H9 (cell line): ENCODE results near the gene NTSR1. TPM values are rescaled to one million over a fixed set of nuclear protein-coding genes. Genes with fewer than 3 reads are reported as not detected.

Experiments
- DNase-seq: peaks from one replicate; pipeline ENCODE4 v3.0.0-alpha.2; 2017
- H2AFZ ChIP-seq: one replicate; pipeline ENCODE4 v1.6.1; 2013; ENCODE audit warnings: mild to moderate bottlenecking, low read length, control low read depth, moderate library complexity
- H2AK5ac ChIP-seq: 2 replicates; pipeline ENCODE4 v1.6.1; 2013; ENCODE audit warnings: low read length, control low read depth, mixed read lengths; ENCODE audit not compliant: insufficient read length
- H2BK120ac ChIP-seq: one replicate; pipeline ENCODE4 v1.6.1; 2013; ENCODE audit warnings: low read depth, mild to moderate bottlenecking, low read length, control low read depth, inconsistent platforms; ENCODE audit not compliant: poor library complexity, severe bottlenecking
- H2BK12ac ChIP-seq: 2 replicates; pipeline ENCODE4 v1.6.1; 2013; ENCODE audit warnings: low read length, control low read depth, mixed read lengths, low read depth; ENCODE audit not compliant: insufficient read length
- H2BK15ac ChIP-seq: 2 replicates; pipeline ENCODE4 v1.6.1; 2013; ENCODE audit warnings: low read depth, low read length, control low read depth
- H2BK20ac ChIP-seq: one replicate; pipeline ENCODE4 v1.6.1; 2013; ENCODE audit warnings: low read depth, mild to moderate bottlenecking, low read length, control low read depth, inconsistent platforms; ENCODE audit not compliant: poor library complexity, severe bottlenecking
- H2BK5ac ChIP-seq: 2 replicates; pipeline ENCODE4 v1.6.1; 2013; ENCODE audit warnings: low read length, control low read depth, mixed read lengths; ENCODE audit not compliant: insufficient read length
- H3K14ac ChIP-seq: 2 replicates; pipeline ENCODE4 v1.6.1; 2013; ENCODE audit warnings: low read length, control low read depth; ENCODE audit not compliant: insufficient read depth
- H3K18ac ChIP-seq: 2 replicates; pipeline ENCODE4 v1.6.1; 2013; ENCODE audit warnings: low read depth, mild to moderate bottlenecking, mixed read lengths, low read length, control low read depth; ENCODE audit not compliant: insufficient read length
- H3K23ac ChIP-seq: 2 replicates; pipeline ENCODE4 v1.6.1; 2013; ENCODE audit warnings: low read length, control low read depth, mixed read lengths, low read depth; ENCODE audit not compliant: insufficient read length
- H3K23me2 ChIP-seq: 2 replicates; pipeline ENCODE4 v1.6.1; 2013; ENCODE audit warnings: low read depth, mild to moderate bottlenecking, mixed read lengths, low read length, control low read depth; ENCODE audit not compliant: insufficient read length, poor library complexity, severe bottlenecking
- H3K27ac ChIP-seq: 2 replicates; pipeline ENCODE4 v1.5.1; 2013; ENCODE audit warnings: low read length, control low read depth, mixed read lengths, low read depth; ENCODE audit not compliant: insufficient read length
- H3K27me3 ChIP-seq: 2 replicates; pipeline ENCODE4 v1.6.1; 2013; ENCODE audit warnings: low read length, control low read depth, inconsistent platforms; ENCODE audit not compliant: insufficient read depth
- H3K4ac ChIP-seq: 2 replicates; pipeline ENCODE4 v1.6.1; 2013; ENCODE audit warnings: low read depth, mild to moderate bottlenecking, control low read depth, inconsistent platforms, low read length, moderate library complexity
- H3K4me1 ChIP-seq: 2 replicates; pipeline ENCODE4 v1.6.1; 2013; ENCODE audit warnings: low read length, control low read depth, inconsistent platforms; ENCODE audit not compliant: insufficient read depth
- H3K4me2 ChIP-seq: 2 replicates; pipeline ENCODE4 v1.6.1; 2013; ENCODE audit warnings: low read length, control low read depth, mixed read lengths; ENCODE audit not compliant: insufficient read length, insufficient read depth
- H3K56ac ChIP-seq: 2 replicates; pipeline ENCODE4 v1.6.1; 2013; ENCODE audit warnings: low read depth, mild to moderate bottlenecking, mixed read lengths, low read length, control low read depth; ENCODE audit not compliant: insufficient read length
- H3K79me1 ChIP-seq: 2 replicates; pipeline ENCODE4 v1.6.1; 2013; ENCODE audit warnings: low read depth, mild to moderate bottlenecking, moderate library complexity, low read length, control low read depth, inconsistent platforms; ENCODE audit not compliant: insufficient read depth, poor library complexity, severe bottlenecking
- H3K79me2 ChIP-seq: 2 replicates; pipeline ENCODE4 v1.6.1; 2013; ENCODE audit warnings: low read length, control low read depth, inconsistent platforms; ENCODE audit not compliant: insufficient read depth
- H3K9ac ChIP-seq: 2 replicates; pipeline ENCODE4 v1.6.1; 2013; ENCODE audit warnings: low read length, control low read depth, mixed read lengths; ENCODE audit not compliant: insufficient read length; ENCODE audit errors: extremely low read depth
- H3K9me3 ChIP-seq: one replicate; pipeline ENCODE4 v1.6.1; 2013; ENCODE audit warnings: low read depth, low read length, inconsistent platforms; ENCODE audit not compliant: control insufficient read depth
- H3T11ph ChIP-seq: one replicate; pipeline ENCODE4 v1.6.1; 2013; ENCODE audit warnings: mild to moderate bottlenecking, low read length, control low read depth, inconsistent platforms
- H4K20me1 ChIP-seq: one replicate; pipeline ENCODE4 v1.6.1; 2013; ENCODE audit not compliant: control insufficient read depth, insufficient read length, insufficient read depth
- H4K5ac ChIP-seq: 2 replicates; pipeline ENCODE4 v1.6.1; 2013; ENCODE audit warnings: low read depth, mild to moderate bottlenecking, mixed read lengths, low read length, control low read depth; ENCODE audit not compliant: insufficient read length
- H4K8ac ChIP-seq: replicated peaks from 2 replicates; pipeline ENCODE4 v1.6.1; 2013; ENCODE audit warnings: low read length, control low read depth, mixed read lengths, low read depth; ENCODE audit not compliant: insufficient read length
- H4K91ac ChIP-seq: 2 replicates; pipeline ENCODE4 v1.6.1; 2013; ENCODE audit warnings: low read depth, mild to moderate bottlenecking, moderate library complexity, mixed read lengths, low read length, control low read depth; ENCODE audit not compliant: insufficient read length
- H3K27ac Mint-ChIP-seq, 3 experiments: 2 replicates in 2 of 3; 3 replicates in 1 of 3; pipeline ENCODE4 v1.8.0; 2020 to 2021; ENCODE audit warnings: mixed read lengths in 3 of 3, mild to moderate bottlenecking in 1 of 3, moderate library complexity in 1 of 3
- H3K27me3 Mint-ChIP-seq: 2 replicates; pipeline ENCODE4 v1.8.0; 2021; ENCODE audit warnings: low read depth, mild to moderate bottlenecking, moderate library complexity, mixed read lengths
- H3K36me3 Mint-ChIP-seq, 3 experiments: 2 replicates in 2 of 3; 3 replicates in 1 of 3; pipeline ENCODE4 v1.8.0; 2020 to 2021; ENCODE audit warnings: low read depth in 3 of 3, mixed read lengths in 3 of 3; ENCODE audit not compliant: insufficient read depth in 1 of 3
- H3K4me1 Mint-ChIP-seq, 2 experiments: 2 replicates each; pipeline ENCODE4 v1.8.0; 2020; ENCODE audit warnings: mixed read lengths in 2 of 2
- H3K4me3 Mint-ChIP-seq, 2 experiments: 2 replicates in 1 of 2; 3 replicates in 1 of 2; pipeline ENCODE4 v1.8.0; 2020 to 2021; ENCODE audit warnings: mild to moderate bottlenecking in 2 of 2, mixed read lengths in 2 of 2, moderate library complexity in 1 of 2
- H3K9me3 Mint-ChIP-seq, 2 experiments: 2 replicates in 1 of 2; 3 replicates in 1 of 2; pipeline ENCODE4 v1.8.0; 2020; ENCODE audit warnings: mild to moderate bottlenecking in 2 of 2, mixed read lengths in 2 of 2, moderate library complexity in 1 of 2
- CTCF ChIP-seq: fragments of 200-600 bp; sonication (generic); conservative IDR thresholded peaks from 3 replicates; pipeline ENCODE4 v1.8.0; 2021; ENCODE audit warnings: antibody characterized with exemption, mild to moderate bottlenecking
- WGBS: extraction: QIAGEN DNeasy Blood & Tissue Kit; methylation state at CpG from one replicate; pipeline ENCODE4 v1.1.7; 2013; ENCODE audit warnings: missing lambda C conversion rate, low lambda C conversion rate, mixed read lengths; ENCODE audit not compliant: insufficient read length; ENCODE audit errors: extremely low coverage; 5-methylcytosine and 5-hydroxymethylcytosine counted together
- total RNA-seq: library from RNA; stranded (reverse); gene quantifications from 2 replicates; pipeline ENCODE4 v1.2.1, GENCODE V29; 2021

NTSR1 gene
- total RNA-seq, 1 experiment from 2014 or later, result 0.11 TPM

- Histone ChIP-seq H3K79me2 (no peaks in the 10 kb centered on the region), H3K4ac (no peak overlapping the region), H3K4me2 (no peak overlapping the region), H4K8ac (no peak overlapping the region), H3T11ph (no peak overlapping the region), H2BK15ac (no peak overlapping the region), H3K9me3 (no peaks in the 10 kb centered on the region), H4K5ac (no peak overlapping the region), H3K18ac (no peak overlapping the region), H3K4me1 (no peaks in the 10 kb centered on the region), H4K91ac (no peak overlapping the region), H2BK120ac (no peak overlapping the region), H2BK5ac (no peak overlapping the region), H3K56ac (no peak overlapping the region), H3K27ac (no peak overlapping the region), H2BK12ac (no peak overlapping the region), H3K27me3 (peaks cover 3% of the 10 kb centered on the region; the same call in 1 of the 2 replicates), H4K20me1 (peaks cover 3% of the 10 kb centered on the region), H3K23ac (no peak overlapping the region), H3K9ac (no peak overlapping the region), H3K23me2 (peaks cover 13% of the 10 kb centered on the region), H2AFZ (no peak overlapping the region), H2BK20ac (no peak overlapping the region), H2AK5ac (no peak overlapping the region), H3K14ac (no peak overlapping the region), H3K79me1 (no peaks in the 10 kb centered on the region)
- Mint-ChIP-seq H3K27me3 (peaks cover 52% of the 10 kb centered on the region), H3K4me3 (no peak overlapping the region), H3K27ac (no peak overlapping the region), H3K9me3 (no peaks in the 10 kb centered on the region), H3K36me3 (no peaks in the 10 kb centered on the region), H3K4me1 (peaks cover 5 to 12% of the 10 kb centered on the region in 2 experiments)
- TF ChIP-seq CTCF, result no peak
- no CpG with 5 or more reads among the region's 21 CpGs for WGBS
- no peak for DNase-seq
These were observed 4.2 kb upstream of the NTSR1 start for GRCh38 chr20:62704341-62704948.
